22Rv1 (cell line): ENCODE measurements around the gene RCBTB2.

Experiments used
- ZFX ChIP-seq: fragments of 450-650 bp; IDR thresholded peaks from 2 replicates; pipeline ENCODE4 v1.6.1; 2017; ENCODE audit warnings: antibody characterized with exemption, borderline replicate concordance
- TF ChIP-seq, protein P1 (sequence below): fragments of 450-650 bp; IDR thresholded peaks from 2 replicates; pipeline ENCODE4 v1.5.1; 2017; ENCODE audit warnings: mild to moderate bottlenecking

DNA sequence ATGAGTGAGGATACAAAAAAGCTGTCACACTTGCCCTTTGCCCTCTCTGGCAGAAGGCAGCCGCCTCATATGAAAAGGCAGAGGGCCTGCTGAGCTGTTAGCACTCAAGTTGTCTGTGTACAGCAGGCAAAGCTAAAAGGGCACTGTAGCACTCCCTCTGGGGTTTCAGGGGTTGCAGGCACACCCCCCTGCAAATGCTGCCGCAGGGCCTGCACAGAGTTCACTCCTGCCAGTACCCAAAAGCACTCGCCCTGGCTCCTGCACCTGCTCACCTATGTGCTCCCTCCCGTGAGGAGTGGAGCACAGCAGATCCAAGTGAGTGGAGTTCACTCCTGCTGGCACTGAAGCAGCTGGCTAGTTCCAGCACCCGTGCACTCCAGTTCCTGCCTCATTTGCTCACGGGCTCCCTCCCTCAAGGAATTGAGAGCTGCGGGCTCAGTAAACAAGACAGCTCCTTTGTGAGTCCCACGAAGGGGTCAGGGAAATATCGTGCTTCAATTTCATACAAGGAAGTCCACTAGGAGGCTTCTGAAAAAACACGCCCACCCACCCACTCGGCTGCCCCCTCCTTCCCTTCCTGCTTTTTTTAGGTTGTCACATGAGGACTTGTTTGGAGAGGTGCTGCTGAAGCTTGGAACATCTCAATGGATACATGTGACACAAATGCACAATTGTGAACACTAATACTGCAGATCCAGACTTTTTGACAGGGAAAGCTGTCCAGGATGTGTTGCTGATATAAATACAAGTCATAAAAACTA, 9.9 kb upstream of the RCBTB2 start:
- TF ChIP-seq, protein P1, sequence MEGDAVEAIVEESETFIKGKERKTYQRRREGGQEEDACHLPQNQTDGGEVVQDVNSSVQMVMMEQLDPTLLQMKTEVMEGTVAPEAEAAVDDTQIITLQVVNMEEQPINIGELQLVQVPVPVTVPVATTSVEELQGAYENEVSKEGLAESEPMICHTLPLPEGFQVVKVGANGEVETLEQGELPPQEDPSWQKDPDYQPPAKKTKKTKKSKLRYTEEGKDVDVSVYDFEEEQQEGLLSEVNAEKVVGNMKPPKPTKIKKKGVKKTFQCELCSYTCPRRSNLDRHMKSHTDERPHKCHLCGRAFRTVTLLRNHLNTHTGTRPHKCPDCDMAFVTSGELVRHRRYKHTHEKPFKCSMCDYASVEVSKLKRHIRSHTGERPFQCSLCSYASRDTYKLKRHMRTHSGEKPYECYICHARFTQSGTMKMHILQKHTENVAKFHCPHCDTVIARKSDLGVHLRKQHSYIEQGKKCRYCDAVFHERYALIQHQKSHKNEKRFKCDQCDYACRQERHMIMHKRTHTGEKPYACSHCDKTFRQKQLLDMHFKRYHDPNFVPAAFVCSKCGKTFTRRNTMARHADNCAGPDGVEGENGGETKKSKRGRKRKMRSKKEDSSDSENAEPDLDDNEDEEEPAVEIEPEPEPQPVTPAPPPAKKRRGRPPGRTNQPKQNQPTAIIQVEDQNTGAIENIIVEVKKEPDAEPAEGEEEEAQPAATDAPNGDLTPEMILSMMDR = no peak
- TF ChIP-seq ZFX = no peak
